ENCODE results near the gene CEP128.

The CEP128 gene

DNA sequence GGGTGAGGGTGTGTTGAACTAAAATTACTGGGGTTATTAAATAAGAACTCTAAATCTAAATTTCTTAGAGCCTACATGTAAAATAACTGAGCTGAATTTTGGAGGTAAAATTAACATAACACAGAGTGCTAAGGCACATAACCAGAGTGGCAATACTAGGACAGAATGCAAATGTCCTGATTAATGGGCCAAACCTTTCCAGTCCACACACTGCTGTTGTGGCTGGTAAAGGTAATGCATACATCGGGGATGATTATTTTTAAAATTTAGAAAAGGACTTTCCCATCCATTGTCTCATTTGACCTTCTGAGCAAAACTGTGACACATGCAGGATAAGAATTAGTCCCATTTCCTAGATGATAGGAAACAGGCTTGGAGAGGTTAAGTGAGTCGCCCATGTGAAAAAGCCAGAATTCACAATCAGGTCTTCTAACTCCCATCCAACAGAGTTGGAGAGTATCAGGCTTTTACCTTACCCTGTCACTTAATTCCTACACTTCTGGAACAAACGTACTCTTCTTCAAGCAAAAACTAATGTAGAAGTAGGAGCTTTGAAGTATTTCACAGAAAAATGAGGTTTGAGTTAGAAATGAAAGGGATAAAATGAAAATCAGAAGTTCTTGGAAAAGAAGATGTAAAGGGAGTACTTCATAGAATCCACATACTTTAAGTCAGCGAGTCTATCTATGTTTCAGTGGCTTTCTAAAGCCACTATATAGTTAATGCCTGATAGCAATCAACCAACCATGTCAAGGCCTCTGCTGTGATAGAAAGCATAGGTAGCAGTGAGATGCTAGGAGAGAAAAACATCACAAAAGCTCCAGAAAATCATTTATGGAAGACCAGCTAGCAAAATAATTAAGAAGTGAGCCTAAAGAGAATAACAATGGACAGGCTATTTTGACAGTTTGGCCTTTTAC, 395.3 kb downstream of the CEP128 start:
- no peak for DNase-seq (ENCODE audit: low read depth, low spot score)

DNA sequence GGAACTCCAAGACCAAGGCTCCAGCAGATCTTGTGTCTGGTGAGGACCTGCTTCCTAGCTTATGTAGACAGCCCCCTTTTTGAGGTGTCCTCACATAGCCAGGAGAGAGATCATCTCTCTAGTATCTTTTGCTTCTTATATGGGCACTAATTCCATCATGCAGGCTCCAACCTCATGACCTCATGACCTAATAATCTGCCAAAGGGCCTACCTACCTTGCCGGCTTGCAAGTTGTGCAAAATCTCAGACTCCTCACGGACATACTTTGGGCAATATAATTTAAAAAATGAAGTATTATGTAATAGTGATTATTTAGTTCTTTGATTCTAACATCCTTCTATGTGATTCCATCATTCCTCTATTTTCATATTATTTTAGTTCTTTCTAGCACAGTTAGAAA, 397.2 kb downstream of the CEP128 start:
- DNase-seq (ENCODE audit: low read depth, low spot score), result no peak

DNA sequence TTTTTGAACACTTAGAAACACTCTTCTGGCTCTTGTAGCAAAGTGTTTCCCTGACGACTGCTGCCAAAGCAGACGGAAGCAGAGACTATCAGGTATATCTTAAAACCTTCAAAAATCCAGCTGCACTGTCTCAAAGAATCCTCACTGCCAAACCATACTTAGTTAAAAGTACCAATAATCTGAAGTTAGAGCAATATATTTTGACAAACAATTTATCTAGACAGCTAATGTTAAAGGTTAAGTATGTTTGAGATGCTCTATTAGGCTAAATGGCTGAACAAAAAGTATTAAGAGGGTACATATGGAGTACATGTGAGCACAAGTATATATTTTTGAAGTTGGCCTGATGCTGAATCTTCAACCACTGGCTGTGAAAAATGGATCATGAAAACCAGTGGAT, 398.3 kb downstream of the CEP128 start:
- no peak for DNase-seq (ENCODE audit: low read depth, low spot score)

DNA sequence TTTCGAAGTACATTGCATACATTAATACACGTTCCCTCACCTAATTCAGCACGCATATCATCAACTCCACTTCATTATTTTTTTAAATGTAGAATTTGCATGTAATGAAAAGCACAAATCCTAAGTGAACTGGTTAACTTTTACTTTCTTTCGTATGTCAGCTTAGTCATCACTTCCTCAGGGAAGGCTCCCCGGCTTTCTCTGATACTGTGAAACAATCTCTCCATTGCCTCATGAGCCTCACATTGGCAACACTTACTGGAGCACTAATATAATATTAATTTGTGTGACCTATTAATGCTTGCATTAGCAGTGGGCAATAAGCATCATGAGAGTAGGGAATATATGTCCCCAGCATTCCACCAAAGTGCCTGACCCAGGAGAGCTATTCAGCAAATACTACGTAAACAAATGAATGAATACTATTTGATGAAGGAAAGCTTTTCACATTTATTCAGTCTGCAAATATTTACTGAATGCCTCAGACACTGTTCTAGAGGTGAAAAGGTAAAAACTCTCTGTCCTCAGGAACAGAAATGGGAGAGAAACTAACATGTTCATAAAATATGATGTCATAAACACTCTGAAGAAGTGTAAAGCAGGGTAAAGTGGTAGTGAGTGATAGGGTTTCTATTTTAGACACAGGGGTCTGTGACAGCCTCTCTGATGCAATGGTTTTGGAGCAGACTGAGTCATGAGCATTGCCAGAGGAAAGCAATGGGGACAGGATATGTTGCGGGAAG, 402.7 kb downstream of the CEP128 start:
- DNase-seq (ENCODE audit: low read depth, low spot score), result no peak

DNA sequence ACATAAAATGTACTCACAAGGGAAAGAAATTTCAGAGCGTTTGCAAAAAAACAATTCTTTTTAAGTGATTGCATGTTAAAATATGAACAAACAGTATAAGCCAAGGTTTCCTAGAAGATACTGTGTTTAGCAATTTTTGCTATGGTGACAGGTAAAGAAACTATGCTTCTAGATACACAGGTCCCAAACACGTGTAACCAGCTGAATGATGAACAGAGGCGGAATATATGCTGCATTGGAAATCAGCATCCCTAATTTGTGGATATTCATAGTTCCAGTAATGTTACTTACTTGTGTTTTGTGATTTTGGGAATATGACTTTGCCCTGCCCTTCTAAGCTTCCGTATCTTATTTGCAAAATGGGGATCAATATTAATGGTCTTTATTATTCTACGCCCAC, 403.9 kb downstream of the CEP128 start:
- DNase-seq (ENCODE audit: low read depth, low spot score), result no peak

DNA sequence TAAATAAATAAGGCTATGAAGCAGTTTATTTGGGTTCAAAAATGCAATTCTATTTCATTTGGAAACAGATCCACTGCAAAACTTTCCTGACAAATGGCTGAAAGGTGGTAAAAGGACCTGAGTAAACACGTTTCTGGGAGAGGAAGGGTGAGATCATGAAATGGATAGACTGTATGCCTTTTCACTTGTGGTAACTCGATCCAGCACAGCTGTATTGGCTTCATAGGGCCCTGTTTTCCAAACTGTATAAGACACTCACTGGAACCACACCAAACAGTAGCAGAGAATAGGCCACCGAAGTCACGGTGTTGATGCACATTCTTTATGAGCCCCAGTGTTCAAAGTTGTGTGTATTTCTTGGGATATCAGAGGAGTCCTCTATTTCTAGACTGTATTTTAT, 405.1 kb downstream of the CEP128 start:
- DNase-seq (ENCODE audit: low read depth, low spot score), result no peak

DNA sequence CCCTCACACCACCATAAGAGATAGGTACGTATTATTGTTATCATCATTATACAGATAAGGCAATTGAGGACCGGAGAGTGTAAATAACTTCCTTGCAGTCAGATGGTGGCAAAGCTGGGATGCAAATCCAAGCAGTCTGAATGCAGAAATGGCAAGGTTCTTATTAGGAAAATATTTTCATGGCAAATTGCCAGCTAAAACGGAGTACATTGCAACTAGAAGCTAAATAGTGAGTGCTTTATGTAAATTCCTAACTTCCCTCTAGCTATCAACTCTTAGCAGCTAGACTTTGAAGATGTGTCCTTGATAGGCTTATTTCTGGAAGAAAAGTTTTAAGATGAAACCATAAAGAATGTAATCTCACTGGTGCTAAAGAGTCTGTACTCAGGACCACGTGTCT, 406.4 kb downstream of the CEP128 start:
- DNase-seq (ENCODE audit: low read depth, low spot score), result no peak

DNA sequence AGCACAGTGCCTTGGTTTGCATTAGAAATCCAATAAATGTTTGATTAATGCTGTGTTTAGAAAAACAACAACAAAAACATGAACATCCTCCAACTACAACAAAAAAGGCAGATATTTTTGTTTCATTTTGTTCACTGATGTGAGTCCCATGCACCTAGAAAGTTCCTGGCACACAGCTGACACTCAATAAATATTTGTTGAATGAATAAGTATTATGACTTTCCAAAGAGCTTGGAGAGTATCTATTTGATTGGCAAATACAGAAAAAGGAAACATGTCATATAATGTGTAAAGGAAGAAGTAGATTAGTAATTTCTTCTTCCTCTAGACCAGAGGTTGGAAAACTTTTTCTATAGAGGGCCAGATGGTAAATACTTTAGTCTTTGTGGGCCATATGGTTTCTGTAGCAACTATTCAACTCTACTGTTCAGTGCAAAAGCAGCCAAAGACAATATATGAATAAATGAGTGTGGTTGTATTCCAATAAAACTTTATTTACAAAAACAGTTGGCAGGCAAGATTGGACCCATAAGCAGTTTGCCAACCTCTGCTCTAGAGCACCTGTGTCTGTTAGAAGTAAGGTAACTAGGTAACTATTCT, 417.9 kb downstream of the CEP128 start:
- DNase-seq (ENCODE audit: low read depth, low spot score), result no peak

DNA sequence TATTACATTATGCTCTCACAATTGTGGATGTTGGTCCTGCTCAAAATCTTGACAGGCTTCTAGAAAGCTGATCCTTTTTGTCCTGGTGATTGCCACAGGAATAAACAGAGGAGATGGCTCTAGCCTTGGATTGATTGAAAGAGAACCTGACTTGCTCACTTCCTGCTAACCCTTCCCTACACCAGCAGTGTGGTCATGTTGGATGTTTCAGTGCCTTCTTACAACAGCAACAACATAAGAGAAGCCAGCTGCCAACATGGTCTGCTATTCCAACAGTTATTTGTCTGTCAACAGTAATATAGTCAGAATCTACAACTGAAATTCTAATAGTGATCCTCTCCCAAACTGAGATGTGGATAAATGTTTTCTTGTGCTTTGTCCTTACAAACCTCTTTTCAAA, 418.6 kb downstream of the CEP128 start:
- no peak for DNase-seq (ENCODE audit: low read depth, low spot score)

DNA sequence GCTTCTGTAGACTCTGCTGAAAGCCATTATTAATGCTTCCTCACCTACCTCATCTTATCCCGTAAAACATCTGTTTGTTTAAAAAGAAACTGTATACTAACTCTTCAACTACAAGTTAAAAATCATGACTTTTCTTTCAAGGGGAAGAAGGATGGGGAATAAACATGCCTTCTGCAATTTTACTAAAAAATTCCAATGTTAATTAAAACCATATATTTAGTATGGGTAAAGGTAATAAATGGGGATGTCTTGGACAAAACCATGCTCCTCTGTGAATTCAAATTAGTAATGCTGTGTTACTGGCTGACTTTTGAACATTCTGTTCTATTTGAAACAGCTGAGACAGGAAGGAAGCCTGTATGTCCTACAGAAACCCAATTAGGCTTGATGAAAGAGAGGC, 419.1 kb downstream of the CEP128 start:
- no peak for DNase-seq (ENCODE audit: low read depth, low spot score)

DNA sequence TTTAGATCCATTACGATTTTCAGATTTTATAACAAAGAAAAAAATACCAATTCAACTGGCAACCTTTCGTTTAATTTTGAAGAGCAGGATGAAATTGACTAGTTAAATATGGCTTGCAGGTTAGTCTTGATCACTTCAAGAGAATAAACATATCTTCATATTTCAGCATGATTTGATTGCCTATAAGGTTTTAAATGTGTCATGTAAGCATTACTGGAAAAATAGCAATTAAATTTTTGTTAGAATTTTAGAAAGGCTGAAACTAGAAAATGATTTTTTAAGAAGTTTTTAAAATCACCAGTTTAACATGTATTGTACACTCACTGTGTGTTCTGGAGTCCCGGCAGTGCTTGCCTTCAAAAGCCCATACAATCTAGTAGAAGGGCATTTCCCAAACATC, 420.1 kb downstream of the CEP128 start:
- DNase-seq (ENCODE audit: low read depth, low spot score), result no peak

DNA sequence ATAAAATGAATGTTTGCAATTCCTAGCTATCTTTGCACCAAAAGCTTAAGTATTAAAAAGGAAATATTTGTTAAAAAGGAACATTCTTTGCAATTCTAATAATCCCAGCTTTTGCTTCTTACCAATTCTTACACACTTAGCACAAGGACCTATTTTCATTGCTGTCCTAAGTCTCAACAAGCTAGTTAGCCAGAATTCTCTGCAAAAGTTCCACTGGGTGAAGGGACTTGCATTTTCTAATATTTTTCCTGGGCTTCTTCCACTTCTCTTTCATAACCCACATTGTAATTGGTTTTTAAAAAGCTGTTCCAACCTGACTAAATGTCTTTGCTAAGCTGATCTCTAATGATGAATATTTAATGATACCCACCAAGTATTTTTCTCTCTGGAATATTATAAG, 422.5 kb downstream of the CEP128 start:
- DNase-seq (ENCODE audit: low read depth, low spot score), result no peak

DNA sequence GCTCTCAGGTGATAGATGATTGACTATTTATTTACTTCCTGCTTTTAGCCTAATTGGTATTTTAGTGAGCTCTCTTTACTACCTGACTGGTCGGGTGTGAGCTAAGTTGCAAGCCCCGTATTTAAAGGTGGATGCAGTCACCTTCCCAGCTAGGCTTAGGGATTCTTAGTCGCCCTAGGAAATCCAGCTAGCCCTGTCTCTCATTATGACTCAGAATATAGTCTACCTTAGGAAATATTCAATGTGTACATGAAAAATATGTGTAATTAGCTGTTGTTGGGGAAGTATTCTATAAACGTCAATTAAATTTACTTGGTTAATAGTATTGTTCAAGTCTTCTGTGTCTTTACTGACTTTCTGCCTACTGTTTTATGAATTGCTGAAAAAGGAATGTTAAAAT, 423.4 kb downstream of the CEP128 start:
- DNase-seq (ENCODE audit: low read depth, low spot score), result no peak

DNA sequence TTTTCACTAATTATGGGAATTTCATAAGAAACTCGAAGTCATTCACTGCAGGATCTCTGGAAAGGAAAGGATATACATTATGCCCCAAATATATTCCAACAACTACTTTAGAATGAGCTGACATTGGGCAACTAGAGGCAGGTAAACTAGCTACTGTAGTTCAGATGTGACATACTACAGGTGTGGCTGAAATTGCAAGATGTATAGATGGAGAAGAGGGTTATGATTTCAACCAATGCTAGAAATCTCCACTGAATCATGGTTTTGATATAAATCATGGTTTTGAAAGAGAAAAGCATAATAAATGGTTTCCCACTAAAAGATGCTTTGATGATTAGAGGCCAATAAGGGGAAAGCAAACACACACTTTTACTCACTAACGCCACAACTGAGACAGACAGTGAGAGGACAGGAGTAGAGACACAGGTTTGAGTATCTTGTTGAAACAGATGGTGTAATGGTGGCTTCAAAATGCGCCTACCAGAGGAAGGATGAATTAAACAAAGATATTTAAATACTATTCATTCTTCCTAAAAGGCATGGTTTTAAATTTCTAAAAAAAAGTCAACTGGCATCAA, 434.2 kb downstream of the CEP128 start:
- DNase-seq (ENCODE audit: low read depth, low spot score), result no peak

DNA sequence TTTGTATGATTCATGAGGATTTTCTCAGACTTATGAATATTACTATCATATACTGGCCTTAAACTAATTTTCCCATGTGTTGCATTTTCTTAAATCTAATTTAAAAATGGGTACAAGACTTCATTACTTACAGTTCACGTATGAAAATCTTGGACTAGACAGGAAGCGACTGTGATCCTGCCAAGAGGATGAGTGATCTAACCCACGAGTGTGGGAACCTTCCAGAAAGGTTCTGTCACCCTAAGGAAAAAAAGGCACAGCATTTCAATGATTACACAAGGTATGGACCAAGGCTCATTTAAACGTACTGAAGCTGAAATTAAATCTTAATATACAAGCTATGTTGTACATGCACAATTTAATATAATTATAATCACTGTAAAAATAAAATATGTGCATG, 436.8 kb downstream of the CEP128 start:
- no peak for DNase-seq (ENCODE audit: low read depth, low spot score)

DNA sequence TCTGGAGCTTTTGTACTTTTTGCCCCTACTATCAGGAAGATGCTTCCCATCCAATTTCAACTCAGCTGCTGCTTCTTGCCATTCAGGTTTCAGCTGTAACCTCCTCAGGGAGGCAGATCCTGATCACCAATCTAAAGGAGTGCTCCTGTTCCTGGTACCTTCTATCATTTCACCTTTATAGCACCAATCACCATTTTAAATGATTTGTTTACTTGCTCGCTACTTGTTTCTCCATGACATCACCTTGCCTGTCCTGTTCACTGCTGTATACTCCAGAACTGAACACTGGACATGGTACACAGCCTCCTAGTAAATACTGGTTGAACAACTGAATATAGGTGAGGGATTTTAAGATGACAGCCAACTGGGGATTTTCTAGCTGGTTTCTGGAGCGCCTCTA, 443.0 kb downstream of the CEP128 start:
- no peak for DNase-seq (ENCODE audit: low read depth, low spot score)

DNA sequence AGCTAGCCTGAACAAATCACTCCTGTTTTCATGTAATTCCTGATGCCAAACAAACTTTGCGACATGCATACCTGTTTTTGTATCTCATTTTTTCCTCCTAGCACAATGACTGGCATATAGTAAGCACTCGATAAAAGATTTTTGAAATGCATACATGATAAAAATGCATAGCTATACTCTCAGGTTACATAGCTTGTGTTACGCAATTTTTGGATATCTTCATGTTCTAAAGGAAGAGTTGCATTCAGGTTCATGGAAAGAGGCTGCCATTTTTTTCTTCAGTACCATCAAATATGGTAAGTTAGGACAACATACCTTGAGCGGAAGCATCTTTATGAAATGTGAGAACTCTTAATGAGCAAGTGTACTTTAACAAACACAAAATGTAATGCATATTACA, 445.4 kb downstream of the CEP128 start:
- no peak for DNase-seq (ENCODE audit: low read depth, low spot score)

DNA sequence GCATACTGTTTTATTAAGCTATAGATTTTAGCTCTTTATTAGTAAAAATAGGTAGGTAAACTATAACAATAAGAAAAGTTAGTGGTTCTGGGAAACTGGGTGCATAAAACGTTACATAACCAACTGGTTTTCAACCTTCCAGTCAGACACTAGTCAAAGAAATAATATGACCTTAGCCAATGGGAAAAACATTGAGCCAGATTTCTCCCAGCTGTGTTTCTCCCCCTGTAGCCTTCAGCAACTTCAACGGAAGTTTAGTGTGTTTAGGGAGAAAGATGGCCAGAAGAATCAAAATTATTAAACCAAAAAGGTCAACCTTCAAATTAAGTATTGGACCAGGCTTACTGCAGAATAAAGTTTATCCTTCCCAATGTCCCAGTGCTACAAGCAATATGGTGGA, 446.8 kb downstream of the CEP128 start:
- no peak for DNase-seq (ENCODE audit: low read depth, low spot score)

DNA sequence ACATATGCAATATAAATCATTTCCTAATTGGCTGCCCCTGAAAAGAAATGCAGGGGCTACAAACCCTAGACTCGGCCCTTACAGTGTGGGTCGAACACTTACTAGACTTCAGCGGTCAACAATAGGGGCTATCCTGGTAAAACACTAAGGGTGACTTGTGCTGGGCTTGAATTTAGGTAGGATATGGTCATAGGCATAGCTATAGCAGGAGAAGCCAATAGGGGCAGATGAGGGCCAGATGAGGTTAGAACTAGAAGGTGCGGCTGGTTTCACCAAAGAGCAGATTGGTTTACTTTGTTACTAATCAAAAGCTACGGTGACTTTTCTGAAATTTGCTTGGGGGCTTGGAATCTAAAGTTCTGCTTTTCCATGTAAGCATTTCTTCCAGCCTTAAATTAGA, 447.9 kb downstream of the CEP128 start:
- no peak for DNase-seq (ENCODE audit: low read depth, low spot score)

DNA sequence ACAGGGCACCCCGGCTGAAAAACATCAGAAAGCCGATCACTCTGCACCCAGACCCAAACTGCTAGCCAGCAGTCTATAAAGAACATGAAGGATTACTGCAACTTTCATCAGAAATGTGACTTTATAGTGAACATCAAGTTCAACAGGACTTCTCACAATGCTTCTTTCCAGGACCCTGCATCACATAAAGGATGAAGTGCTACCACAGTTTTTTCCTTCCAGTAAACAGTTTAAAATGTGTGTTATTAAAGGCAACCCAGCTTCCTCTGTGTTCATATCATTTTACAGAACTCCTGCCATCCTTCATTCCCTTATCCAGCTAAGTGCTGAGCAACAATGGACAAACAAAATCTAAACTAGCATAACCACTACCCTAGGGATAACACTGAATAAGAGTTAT, 449.9 kb downstream of the CEP128 start:
- no peak for DNase-seq (ENCODE audit: low read depth, low spot score)

DNA sequence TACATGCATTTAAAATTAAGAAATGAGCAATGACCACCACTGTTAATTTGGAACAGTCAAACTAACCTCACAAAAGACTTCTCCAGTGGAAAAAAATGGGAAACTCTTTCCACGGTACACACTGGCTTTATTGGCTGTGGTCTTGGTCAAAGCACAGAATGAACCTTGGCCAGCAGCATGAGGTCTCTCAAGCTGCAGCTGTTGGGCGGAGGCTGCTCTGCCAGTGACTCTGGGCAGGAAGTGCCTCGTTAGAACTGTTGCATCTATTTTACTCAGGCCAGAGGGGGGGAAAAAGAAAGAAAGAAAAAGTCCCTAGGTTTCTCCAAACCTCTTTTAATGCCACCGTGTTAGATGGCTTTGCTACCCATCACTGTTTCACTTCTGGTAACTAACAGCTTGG, 450.4 kb downstream of the CEP128 start:
- no peak for DNase-seq (ENCODE audit: low read depth, low spot score)

DNA sequence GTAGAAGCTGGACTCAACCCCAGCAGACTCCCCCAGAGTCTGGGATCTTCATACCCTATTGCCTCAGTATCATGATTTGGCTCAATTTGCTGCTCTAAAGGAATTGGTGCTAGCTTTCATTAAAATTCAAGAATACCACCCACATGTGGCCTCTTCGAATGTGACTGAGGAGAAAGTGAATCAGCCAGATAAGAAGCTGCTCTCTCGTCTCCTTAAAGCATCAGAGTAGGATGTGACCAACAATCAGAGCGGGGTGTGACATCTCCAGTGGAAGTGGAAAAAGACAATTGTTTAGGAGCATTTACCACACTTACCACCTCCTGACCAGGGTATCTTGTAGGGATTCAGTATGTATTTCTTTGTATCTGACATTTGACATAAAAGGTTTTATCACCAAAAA, 452.0 kb downstream of the CEP128 start:
- DNase-seq (ENCODE audit: low read depth, low spot score), result no peak
